HG02970 (cell line): ENCODE results near the gene COL23A1.

ENCODE experiments used
- ATAC-seq: cut with Tn5 transposase; IDR thresholded peaks from one replicate; pipeline ENCODE4 v1.9.1; 2021; ENCODE audit warnings: mild to moderate bottlenecking, moderate library complexity, moderate number of reproducible peaks; ENCODE audit not compliant: unreplicated experiment, low FRiP score

The COL23A1 gene

DNA sequence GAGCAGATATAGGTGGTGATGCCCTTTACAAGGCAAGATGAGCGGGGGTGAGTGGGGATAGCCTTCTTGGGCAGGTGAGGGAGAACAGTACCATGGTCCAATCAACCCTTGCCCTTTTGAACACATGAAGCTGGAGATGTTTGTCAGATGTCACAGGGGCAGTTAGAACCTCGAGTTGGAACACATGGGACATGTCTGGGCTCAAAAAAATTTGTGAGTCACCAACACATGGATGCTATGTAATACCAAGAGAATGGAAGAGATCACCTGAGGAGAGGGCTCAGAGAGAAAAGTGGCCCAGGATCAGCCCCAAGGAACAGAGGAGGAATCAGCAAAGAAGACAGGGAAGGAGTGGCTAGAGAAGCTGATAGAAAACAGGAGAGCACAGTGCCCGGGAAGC, 362.3 kb downstream of the COL23A1 start:
- no peak for ATAC-seq

DNA sequence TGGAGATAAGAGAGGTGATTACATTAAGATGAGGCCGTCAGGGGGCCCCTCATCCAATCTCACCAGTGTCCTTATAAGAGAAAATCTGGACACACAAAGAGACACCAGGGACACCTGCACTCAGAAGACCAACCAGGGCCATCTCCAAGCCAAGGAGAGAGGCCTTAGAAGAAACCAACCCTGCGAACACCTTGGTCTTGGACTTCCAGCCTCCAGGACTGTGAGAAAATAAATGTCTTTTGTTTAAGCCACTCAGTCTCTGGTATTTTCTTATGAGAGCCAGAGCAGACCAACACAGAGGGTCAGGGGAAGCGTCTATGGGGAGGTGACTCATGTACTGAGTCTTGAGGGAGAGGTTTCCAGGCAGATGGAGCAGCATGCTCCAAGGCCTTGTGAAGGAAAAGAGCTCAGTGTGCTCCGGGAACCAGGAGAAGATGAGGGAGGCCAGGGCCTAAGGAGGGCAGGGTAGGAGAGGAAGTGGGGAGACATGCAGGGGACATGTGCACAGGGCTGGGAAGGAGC, 363.0 kb downstream of the COL23A1 start:
- ATAC-seq: no peak

DNA sequence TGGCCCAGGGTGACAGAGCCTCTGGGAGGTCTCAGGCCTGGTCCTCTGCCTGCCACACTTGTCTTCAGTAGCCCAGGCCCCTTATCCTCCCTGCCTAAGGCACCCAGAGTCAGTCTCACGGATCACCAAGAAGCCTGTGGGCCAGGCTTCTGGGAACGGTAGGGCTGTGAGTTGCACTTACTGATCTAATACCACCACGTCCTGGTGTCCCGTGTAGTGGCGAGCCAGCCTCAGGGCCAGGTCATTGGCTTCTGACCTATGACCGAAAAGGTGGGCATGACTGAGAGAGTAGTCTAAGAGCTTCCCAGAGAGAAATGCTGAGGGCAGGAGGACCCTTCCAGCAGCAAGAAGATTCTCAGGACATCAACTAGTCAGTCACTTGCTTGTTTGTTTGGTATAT, 365.0 kb downstream of the COL23A1 start:
- no peak for ATAC-seq

DNA sequence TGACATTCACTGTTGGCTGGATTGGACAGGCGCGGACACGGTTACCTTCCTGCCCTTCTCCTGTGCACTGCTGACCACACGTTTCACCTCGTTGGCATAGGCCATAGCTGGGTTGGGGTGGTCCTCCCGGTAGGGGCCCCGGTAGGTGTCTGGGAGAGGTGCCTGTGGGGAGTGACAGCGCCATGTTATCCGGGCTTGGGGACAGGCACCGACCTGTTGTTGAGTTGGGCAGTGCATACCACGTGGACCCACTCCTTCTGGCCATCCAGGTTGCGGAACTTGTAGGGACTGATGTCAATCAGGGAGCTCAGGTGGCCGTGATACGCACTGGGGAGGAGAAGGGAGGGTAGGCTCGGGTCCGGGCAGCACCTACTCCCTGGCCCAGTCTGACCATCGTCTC, 365.8 kb downstream of the COL23A1 start:
- ATAC-seq: no peak

DNA sequence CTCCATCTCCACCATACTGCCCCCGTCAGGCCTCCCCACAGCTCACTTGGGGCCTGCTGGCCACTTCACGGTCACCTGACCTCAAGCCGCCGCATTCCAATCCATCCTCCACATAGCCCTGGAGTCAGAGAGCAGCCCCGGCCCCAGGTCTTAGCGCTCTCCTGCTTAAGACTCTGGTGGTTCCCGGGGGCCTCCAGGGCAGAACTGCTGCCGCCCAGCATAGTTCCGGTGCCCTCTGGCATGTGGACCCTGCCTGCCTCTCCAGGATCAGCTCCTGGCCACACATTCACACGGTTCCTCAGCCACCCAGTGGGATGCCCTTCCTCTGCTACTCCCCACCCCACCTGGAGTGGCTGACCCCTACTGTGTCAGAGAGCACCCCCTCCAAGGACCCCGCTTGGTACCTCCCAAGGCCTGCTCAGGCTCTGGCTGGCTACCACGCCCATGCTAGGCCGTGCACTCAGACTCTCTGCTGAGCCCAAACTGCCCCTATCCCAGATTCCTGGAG, 366.3 kb downstream of the COL23A1 start:
- ATAC-seq: no peak

DNA sequence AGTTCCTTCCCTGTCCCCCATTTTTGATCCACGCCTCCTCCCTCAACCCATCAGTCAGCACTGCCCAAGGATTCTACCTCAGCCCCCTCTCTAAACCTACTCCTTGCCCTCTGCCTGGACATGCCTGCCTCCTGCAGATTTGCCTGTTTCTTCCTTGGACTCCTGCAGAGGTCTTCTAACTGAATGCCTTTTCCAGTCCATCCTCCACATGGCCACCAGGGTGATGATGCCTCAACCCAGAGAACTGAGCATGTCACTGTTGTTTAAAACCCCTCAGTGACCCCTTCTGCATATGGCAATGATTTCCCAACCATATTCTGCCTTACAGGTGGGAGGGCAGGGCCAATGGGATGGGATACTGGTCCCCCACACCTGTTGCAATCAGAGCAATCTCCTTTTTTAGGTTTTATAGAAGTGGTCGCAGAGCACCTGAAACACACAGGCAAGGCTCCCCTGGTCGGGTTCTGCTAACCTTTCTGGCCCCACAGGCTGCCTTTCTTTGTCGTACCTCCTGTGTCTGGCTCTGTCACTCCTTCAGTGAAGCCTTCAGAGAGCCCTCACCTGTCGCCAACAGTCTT, 366.9 kb downstream of the COL23A1 start:
- ATAC-seq: no peak

DNA sequence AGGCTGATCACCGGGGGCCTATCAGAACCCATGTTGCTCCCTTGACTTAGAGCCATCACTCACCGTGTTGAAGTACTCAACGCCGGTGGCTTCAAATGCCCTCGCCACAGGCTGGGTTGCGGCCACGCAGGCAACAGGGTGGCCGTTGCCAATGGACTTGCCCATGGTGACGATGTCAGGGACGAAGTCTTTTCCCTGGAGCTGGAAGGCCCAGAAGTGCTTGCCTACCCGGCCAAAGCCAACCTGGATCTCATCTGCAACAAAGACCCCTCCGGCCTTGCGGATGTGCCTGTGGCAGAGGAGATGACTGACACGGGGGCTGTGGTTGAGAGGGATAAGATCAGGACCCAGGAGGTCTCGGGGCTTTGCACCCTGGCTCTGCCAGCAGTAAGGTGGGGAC, 367.9 kb downstream of the COL23A1 start:
- no peak for ATAC-seq

DNA sequence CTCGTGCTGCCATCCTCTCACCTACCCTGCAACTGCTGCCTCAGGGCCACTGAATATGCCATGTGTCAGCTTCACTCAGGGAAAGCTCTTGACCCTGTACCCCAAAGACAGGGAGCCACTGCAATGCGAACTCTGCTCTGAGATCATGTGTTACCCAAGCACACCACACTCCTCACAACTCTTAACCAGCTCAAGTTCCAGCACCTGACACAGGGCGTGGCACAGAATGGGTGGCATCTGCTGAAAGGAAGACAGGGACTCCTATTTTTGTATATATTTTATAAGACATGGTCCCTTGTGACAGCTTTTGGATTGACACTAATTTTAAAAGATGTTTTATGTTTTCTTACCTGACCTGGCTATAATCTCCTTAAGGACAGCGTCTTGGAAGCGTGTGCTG, 368.3 kb downstream of the COL23A1 start:
- no peak for ATAC-seq

DNA sequence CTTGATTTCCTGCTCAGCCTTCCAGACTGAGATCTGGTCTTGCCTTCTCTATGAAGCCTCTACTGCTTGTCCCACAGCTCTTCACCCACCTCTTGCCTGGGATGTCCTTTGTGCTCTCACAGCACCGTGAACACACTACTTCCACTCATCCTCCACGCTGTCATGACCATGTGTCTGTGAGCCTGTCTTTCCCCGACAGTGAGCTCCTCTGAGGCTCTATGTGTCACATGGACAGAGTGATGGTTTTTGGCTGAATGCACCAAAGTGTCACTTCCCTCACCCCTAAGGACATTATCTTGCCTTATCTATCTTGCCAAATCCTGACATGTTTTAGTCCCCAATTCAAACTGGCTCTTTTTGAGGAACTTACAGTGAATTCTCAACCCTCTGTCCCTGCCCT, 368.9 kb downstream of the COL23A1 start:
- no peak for ATAC-seq

DNA sequence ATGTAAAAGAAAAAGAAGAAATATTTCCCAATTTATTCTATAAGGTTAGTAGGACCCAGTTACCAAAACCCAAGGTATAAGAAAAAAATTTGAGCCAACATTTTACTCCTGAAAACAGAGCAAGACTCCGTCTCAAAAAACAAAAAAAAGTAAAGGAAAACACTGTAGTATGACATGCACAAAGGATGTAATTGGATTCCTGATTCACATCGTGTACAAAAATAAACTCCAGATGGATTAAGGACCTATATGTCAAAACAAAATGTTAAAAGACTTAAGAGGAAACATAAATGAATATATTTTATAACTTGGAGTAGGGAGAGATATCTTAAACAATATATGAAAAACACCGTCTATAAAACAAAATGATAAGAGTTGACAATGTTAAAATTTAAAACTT, 371.4 kb downstream of the COL23A1 start:
- no peak for ATAC-seq

DNA sequence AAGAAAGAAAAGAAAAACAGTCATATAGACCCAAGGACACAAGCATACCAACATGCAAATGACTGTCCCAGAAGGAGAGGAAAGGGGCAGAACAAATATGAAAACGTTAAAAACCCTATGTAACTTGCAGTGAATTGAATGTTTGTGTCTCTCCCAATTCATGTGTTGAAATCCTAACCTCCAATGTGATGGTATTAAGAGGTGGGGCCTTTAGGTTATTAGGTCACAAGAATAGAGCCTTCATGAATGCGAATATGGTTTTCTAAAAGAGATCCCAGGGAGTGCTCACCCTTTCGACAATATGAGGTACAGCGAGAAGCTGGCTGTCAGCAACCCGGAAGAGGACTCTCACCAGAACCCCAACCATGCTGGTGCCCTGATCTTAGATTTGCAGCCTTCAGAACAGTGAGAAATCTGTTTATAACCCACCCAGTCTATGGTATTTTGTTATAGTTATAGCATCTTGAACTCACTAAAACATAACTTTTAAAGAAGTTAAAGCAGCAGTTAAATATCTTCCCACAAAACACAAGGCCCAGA, 371.9 kb downstream of the COL23A1 start:
- no peak for ATAC-seq

DNA sequence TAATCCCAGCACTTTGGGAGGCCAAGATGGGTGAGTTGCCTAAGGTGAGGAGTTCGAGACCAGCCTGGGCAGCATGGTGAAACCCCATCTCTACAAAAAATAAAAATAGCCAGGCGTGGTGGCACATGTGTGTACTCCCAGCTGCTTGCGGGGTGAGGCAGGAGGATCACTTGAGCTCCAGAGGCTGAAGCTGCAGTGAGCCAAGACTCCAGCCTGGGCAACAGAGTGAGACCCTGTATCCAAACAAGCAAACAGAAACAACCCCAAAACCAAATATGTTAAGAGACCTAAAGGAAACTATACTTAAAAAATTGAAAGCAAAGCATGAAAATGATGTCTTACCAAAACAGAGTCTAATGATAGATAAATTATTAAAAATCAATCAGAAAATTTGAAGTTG, 373.4 kb downstream of the COL23A1 start:
- ATAC-seq: no peak

DNA sequence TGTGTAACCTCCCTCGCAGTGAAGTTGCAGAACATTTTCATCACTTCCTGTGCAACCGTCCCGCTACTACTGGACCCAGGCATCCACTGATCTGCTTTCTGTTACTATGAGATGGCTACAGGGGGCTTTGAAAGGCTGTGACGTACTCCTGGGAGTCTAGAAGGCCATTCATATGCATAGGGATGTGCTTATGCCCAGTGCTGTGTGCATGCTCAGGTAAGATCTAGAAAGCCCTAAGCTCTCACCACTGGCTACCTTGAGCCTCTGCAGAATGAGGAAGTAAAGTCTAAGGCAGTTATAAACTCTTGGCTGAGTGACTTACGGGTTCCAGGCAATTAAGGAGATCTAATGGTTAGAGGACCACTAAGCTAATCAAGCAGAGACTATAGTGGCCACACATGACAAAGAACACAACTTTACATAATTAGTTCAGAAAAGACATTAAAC, 374.1 kb downstream of the COL23A1 start:
- ATAC-seq: no peak

DNA sequence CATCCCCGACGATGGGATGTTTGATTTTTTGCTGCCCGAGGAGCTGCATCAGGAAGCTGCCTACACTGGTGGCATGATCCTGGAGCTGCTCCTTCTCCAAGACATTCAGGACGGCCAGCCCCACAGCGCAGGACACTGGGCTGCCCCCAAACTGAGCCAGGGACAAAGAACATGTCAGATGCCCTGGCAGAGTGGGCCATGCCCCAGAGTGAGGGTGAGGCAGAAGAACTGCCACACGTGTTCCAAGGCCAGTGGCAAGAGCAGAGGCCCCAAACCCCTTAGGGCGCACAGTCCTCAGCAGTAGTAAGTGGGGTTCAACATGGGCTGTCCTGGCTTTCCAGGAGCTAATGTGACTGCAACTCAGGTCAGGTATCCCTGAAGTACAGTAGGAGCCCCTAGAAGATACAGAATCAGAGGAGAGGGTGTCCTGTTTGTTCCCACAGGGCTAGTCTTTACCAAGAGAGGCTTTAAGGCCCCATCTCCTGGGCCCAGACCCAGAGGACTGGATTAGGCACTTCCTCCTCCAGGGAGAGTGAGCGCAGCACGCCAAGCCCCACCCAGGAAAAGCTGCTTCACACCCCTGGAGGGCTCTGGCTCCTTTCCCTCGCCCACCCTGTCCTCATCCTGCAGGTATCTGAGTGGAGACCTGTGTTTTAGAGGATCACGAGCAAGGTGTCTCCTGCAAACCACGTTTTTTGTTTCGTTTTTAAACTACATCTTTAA, 374.8 kb downstream of the COL23A1 start:
- no peak for ATAC-seq

DNA sequence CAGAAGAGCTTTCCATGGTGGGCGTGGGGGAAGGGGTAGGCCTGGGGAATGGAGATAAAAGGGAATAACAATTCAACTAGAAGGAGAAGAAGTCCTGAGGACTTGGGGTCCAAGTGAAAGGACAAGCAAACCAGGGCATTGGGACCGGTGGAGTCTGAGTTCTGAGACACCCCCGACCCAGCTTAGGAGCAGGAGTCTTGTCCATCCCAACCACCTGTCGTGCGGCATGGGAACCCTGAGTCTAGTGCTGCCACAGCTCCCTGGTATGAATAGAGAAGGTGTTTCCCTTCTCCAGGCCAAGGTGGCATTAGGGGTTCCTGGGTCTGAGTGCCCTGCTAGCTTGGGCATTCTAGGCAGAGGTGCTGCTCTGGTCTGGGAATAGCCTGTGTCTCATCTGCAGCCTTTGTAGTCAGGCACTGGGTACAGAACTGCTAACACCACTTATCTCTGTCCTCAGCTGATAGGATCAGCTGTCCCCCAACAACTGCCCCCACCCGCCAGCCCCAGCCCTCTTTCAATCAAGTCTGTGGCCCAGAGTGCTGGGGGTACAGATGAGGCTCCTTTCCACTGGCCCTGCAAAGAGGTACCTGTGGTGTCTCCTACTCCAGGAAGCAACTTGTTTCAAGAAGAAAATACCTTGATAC, 375.9 kb downstream of the COL23A1 start:
- ATAC-seq: no peak

DNA sequence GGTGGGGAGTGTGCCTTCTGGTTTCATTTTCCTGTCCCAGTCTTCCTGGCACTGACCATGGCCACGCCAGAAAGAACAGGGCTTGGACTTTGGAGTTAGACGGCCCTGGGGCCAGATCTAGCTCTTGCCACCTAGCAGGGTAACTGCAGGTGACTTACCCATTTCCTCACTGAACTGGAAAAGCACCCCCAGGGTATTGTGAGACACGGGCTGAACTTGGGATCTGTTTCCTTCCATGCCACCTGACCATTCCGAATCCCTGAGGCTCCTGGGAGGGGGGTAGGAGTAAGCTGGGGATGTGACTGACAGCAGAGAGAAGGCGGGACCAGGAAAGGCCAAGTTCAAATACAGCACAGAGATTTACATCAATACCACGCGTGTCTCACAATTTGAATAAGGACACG, 376.4 kb downstream of the COL23A1 start:
- ATAC-seq: no peak

DNA sequence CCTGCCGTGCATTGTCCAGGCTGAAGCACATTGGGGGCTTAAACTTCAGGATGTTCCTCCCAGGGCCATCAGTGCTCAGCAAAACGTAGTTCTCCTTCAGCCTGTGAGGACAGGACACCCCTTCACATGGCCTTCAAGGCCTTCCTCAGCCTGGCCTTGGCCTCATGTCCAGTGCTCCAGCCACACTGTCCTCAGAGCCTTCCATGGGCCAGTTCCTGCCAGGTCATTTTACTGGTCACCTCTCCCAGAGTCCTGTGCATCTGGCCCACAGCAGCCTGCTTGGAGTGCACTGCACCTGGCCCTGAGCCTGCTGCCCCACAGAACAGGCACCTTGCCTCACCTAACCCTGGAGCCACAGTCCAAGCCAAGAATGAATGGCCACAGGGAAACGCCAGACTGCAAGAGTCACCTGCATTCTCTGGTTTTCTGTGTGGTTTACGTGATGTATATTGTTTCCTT, 377.2 kb downstream of the COL23A1 start:
- no peak for ATAC-seq

DNA sequence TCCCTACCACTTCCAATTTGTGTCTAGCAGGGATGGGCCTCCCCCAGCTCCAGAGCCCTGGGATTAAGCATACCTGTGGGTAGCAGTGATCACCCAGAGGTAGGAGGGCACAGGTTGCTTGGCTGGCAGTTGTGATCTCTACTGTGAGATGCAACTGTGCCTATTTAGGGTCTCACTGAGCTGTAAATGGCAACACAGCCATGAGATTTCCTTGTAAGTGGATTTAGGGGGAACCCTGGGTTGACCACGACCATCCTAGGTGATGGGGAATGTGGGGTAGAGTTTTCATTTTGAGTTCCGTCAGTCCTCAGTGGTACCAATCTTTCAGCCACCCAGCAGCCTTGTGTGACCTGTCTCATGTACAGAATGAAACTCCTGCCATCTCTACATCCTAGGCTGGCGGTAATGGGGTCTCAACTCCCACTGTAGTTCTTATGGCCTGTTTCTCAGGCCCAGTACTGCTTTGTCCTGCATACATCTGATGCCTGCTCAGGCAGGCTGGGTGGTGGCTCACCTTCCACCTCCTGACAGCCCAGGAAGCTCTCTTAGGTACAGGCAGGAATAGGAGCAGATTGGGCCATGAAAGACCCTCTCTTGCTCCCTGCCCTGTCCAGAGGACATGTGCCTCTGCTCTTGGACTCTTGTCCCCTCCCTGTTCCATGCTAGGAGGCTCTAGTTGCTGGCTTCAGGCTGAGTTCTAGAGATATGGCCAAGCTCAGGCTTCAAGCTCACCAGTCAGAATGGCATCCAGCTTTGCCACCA, 377.8 kb downstream of the COL23A1 start:
- no peak for ATAC-seq

DNA sequence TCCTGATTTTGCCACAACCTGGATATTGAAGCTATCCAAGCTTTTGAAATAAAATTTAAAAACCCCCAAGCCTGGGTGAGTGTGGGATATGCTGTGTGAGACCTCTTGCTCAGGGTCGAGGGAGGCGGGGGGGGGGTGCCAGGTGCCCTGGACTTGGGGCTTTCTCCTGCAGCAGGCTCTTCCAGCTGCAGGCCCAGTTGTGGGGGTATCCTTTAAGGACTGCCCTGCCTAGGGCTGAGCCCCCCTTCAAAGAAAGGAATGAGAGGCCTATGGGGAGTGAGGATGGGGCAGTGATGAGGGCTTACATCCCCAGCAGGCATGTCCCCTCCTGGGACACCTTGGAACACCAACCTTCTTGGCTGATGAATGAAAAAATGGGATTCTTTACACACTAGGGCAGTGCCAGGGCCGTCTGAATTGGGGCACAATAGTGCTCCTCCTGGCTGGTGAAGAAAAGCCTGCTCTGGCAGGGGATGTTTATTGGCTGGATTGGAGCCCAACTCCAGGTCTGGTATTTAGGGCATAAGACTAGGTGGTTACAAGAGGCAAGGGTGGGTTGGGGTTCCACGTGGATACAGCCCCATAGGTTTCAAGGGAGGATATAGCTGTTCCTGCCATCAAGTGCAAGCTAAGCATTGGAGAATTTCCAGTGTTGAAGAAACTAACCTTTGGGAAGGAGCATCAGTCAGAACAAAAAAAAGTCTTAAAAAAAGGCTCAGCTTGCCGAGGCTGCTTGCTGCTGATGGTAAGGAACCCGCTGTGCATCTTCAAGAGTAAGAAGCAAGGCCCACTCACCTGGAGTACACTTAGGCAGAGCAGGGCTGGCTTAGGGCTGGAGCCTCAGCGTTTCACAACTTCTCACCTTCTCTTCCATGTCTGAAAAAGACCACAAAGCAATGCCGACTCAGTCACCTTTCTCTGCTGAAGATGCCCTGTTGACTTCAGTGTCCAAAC, 378.8 kb downstream of the COL23A1 start:
- ATAC-seq: no peak
